Measurements from ENCODE around the gene IL4R. TPM values are rescaled to one million over a fixed set of nuclear protein-coding genes. Genes with fewer than 3 reads are reported as not detected.

IL4R gene
- total and polyA plus RNA-seq, 2 experiments from 2014 or later, result 6.4 to 17.6 TPM

DNA sequence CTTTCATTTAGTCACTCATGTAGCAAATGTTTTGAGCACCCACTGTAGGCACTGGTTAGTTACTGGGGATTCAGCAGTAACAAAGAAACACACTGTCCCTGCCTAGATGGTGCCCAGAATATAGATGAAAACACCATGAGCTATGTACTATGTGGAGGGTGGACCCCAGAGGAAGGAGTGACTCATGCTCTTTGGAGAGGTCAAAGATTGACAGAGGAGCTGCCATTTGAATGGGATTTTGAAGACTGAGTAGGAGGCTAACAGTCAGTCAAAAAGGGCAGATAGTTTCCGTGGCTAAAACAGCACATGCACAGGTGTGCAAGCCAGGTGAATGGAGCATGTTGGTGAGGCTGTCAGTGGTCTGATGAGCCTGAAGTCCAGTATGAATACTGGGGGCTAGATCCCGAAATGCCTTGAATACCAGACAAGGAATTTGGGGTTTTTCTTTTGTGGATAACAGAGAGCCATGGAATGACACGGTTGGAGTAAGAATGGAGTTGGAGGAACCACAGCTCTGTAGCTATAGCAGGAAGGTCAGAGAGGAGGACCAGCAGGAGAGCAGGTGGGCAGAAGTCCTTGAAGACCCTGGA lies 94.3 kb downstream of the IL4R start:
- H3K27ac ChIP-seq (ENCODE audit: low read depth), result no peak overlapping the region
- H4K20me1 ChIP-seq (replicated peaks; ENCODE audit: insufficient read depth), result no peaks in the 10 kb centered on the region
- H3K4me1 ChIP-seq (ENCODE audit: insufficient read depth), result peaks cover 6% of the 10 kb centered on the region; the same call in 1 of the 2 replicates
- Mint-ChIP-seq H3K27me3 (ENCODE audit: insufficient read depth, low read depth, poor library complexity) (peaks cover 3% of the 10 kb centered on the region), H3K27ac (no peak overlapping the region), H3K9me3 (no peaks in the 10 kb centered on the region), H3K4me3 (no peak overlapping the region), H3K4me1 (peaks cover 13% of the 10 kb centered on the region; the same call in 2 of the 3 replicates), H3K36me3 (ENCODE audit: low read depth) (no peaks in the 10 kb centered on the region; the same call in 2 of the 3 replicates)
- H3K79me2 ChIP-seq (replicated peaks; ENCODE audit: insufficient read depth), result no peaks in the 10 kb centered on the region
- ATAC-seq (no peak), DNase-seq (ENCODE audit: low spot score) (no peak)
- no peaks in the 10 kb centered on the region for H3K9me2 ChIP-seq (ENCODE audit: insufficient read depth)
- H3F3A ChIP-seq (replicated peaks; ENCODE audit: low read depth), result no peaks in the 10 kb centered on the region
- no peaks in the 10 kb centered on the region for H3K36me3 ChIP-seq (ENCODE audit: insufficient read depth)
- peak overlapping the region; percentile 93 for H2AFZ ChIP-seq
- no peak for TF ChIP-seq EZH2 (IDR thresholded peaks at IDR 0.05; ENCODE audit: low read depth, unreplicated experiment)
- TF ChIP-seq, protein P1, sequence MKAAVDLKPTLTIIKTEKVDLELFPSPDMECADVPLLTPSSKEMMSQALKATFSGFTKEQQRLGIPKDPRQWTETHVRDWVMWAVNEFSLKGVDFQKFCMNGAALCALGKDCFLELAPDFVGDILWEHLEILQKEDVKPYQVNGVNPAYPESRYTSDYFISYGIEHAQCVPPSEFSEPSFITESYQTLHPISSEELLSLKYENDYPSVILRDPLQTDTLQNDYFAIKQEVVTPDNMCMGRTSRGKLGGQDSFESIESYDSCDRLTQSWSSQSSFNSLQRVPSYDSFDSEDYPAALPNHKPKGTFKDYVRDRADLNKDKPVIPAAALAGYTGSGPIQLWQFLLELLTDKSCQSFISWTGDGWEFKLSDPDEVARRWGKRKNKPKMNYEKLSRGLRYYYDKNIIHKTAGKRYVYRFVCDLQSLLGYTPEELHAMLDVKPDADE (IDR thresholded peaks at IDR 0.05), result no peak
- no peak for TF ChIP-seq ZNF462 (CRISPR knock-in tag; IDR thresholded peaks at IDR 0.05)
- no peak for TF ChIP-seq POLR2AphosphoS5 (IDR thresholded peaks at IDR 0.05; ENCODE audit: low read depth)
- no peak for TF ChIP-seq ZNF114 (CRISPR knock-in tag; IDR thresholded peaks at IDR 0.05)
- no peak for TF ChIP-seq NANOG (IDR thresholded peaks at IDR 0.05; ENCODE audit: borderline replicate concordance)
- no peaks in the 10 kb centered on the region for H3K27me3 ChIP-seq (ENCODE audit: insufficient read depth)
- H3K4me2 ChIP-seq, result no peak overlapping the region
- no peak overlapping the region for H3K4me3 ChIP-seq

Measured in GM23338 (cell line).